Ishikawa (cell line): ENCODE results near the gene RIMS4.
A peak's percentile ranks its signal among the peaks of the same experiment; 100 is the strongest.

ENCODE experiments used
- CEBPB ChIP-seq: IDR thresholded peaks from 2 replicates; pipeline ENCODE4 v1.6.1; 2012
- CREB1 ChIP-seq: IDR thresholded peaks from 2 replicates; pipeline ENCODE4 v1.6.1; 2012; ENCODE audit warnings: low read depth
- EGR1 ChIP-seq: IDR thresholded peaks from 2 replicates; pipeline ENCODE4 v1.6.1; 2012
- EP300 ChIP-seq: IDR thresholded peaks from 2 replicates; pipeline ENCODE4 v1.6.1; 2012; ENCODE audit warnings: borderline replicate concordance
- FOXM1 ChIP-seq: IDR thresholded peaks from 2 replicates; pipeline ENCODE4 v1.6.1; 2012; ENCODE audit warnings: low read depth, borderline replicate concordance
- MAX ChIP-seq: IDR thresholded peaks from 2 replicates; pipeline ENCODE4 v1.6.1; 2012
- NFIC ChIP-seq: IDR thresholded peaks from 2 replicates; pipeline ENCODE4 v1.6.1; 2012
- RAD21 ChIP-seq: IDR thresholded peaks from 2 replicates; pipeline ENCODE4 v1.6.1; 2012; ENCODE audit warnings: low read depth
- REST ChIP-seq: IDR thresholded peaks from 2 replicates; pipeline ENCODE4 v1.6.1; 2012; ENCODE audit warnings: low read depth, mild to moderate bottlenecking
- TAF1 ChIP-seq: IDR thresholded peaks from 2 replicates; pipeline ENCODE4 v1.6.1; 2012; ENCODE audit warnings: low read depth, mild to moderate bottlenecking
- TCF12 ChIP-seq: IDR thresholded peaks from 2 replicates; pipeline ENCODE4 v1.6.1; 2012; ENCODE audit warnings: low read depth
- TEAD4 ChIP-seq: IDR thresholded peaks from 2 replicates; pipeline ENCODE4 v1.6.1; 2012
- YY1 ChIP-seq: IDR thresholded peaks from 2 replicates; pipeline ENCODE4 v1.6.1; 2012; ENCODE audit warnings: low read depth
- ZBTB7A ChIP-seq: IDR thresholded peaks from 2 replicates; pipeline ENCODE4 v1.6.1; 2012; ENCODE audit warnings: low read depth
- TF ChIP-seq, protein P1 (sequence below): IDR thresholded peaks from 2 replicates; pipeline ENCODE4 v1.6.1; 2012

Gene RIMS4

GRCh38 chr20:44768854-44769480, 41.4 kb downstream of the RIMS4 start:
- TF ChIP-seq, protein P1, sequence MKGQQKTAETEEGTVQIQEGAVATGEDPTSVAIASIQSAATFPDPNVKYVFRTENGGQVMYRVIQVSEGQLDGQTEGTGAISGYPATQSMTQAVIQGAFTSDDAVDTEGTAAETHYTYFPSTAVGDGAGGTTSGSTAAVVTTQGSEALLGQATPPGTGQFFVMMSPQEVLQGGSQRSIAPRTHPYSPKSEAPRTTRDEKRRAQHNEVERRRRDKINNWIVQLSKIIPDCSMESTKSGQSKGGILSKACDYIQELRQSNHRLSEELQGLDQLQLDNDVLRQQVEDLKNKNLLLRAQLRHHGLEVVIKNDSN: peak; percentile 53; the same call in 1 of the 2 replicates
- no peak for TF ChIP-seq RAD21
- TF ChIP-seq YY1: no peak

GRCh38 chr20:44768256-44768655, 42.1 kb downstream of the RIMS4 start:
- TF ChIP-seq RAD21 (peak; percentile 17; the same call in 1 of the 2 replicates), ZBTB7A (no peak)

DNA sequence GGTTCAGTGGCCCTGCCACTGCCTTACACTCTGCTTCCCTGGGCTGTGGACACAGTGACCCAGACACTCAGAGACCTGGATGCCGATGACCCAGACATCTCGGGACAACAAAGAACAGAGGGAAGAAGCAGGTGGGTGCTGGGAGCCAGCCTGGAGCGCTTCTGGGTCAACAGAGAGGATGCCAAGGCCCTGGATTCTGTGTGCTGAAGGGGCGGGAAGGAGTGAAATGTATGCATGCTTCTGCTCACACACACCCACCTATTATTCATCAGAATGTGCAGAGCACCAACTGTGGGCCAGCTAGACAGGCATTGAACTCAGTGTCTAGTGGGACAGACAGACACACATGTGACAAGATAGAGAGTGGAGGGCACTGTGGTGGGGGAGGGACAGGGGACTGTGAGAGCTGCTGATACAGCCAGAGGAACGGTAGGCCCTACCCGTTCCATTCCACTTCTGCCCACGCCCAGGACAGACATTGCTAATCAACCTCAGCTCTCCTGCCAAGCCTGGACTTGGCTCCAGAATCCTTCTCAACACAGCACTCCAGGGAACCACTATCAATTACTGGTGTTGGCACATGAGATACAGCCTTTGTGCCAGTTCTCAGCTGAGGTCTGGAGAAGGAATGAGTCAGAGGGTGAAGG, 44.5 kb downstream of the RIMS4 start:
- TF ChIP-seq TEAD4 (no peak; the same call in 1 of the 2 replicates), MAX (peak; percentile 55; the same call in 1 of the 2 replicates), CREB1 (no peak), CEBPB (peak; percentile 19; the same call in 1 of the 2 replicates), TAF1 (no peak), REST (no peak), NFIC (peak; percentile 99), FOXM1 (peak; percentile 17; the same call in 1 of the 2 replicates), TCF12 (peak; percentile 93), ZBTB7A (peak; percentile 50; the same call in 1 of the 2 replicates), YY1 (peak; percentile 36; the same call in 1 of the 2 replicates), RAD21 (no peak), EP300 (peak; percentile 91), EGR1 (peak; percentile 45; the same call in 1 of the 2 replicates)
- TF ChIP-seq, protein P1: no peak

- no peak for TF ChIP-seq RAD21
- TF ChIP-seq, protein P1: no peak
- no peak for TF ChIP-seq TEAD4
- TF ChIP-seq FOXM1: no peak
- TF ChIP-seq CREB1: no peak
Measured at GRCh38 chr20:44765091-44765490, 45.3 kb downstream of the RIMS4 start.

GRCh38 chr20:44762466-44763140, 47.7 kb downstream of the RIMS4 start:
- TF ChIP-seq, protein P1: no peak
- TF ChIP-seq ZBTB7A (0 out of 2 replicates have a peak, but pooled peaks have one; percentile 32), CEBPB (no peak), TCF12 (no peak), CREB1 (no peak), FOXM1 (no peak), NFIC (peak; percentile 51), EGR1 (no peak), REST (no peak), YY1 (no peak), EP300 (peak; percentile 21; the same call in 1 of the 2 replicates), TAF1 (no peak), RAD21 (no peak), MAX (no peak), TEAD4 (no peak)
